NCI-H187 (cell line): ENCODE data around the gene NUB1.
A peak's percentile ranks its signal among the peaks of the same experiment; 100 is the strongest.
"Not testable (repeated sequence)": the region's sequence is repeated elsewhere in the genome, so short reads cannot be mapped to it uniquely, and the experiment has no call there.

Experiments
- DNase-seq, 2 experiments: peaks; one replicate each; lab custom pipeline; 2025; lab: John Stamatoyannopoulos, UW

Gene NUB1

GRCh38 chr7:151341357-151342101 lies at the start of gene NUB1:
Gene NUB1, plus strand, starts transcription at chr7:151341812. Its CDS starts 3,538 bp downstream, at chr7:151345350.
- DNase-seq = peak; percentile 81 to 88

DNA sequence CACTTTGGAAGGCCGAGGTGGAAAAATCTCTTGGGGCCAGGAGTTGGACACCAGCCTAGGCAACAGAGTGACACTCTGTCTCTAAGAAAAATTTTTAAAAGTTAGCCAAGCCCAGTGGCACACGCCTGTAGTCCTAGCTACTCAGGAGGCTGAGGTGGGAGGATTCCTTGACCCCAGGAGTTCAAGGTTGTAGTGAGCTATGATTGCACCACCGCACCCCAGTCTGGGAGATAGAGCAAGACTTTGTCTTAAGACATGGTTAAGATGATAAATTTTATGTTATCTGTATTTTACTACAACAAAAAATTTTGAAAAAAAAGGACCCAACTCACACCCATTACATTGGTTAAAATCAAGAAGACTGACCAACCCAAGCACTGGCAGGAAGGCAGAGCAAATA lies 48.8 kb upstream of the NUB1 start:
- no peak for DNase-seq

DNA sequence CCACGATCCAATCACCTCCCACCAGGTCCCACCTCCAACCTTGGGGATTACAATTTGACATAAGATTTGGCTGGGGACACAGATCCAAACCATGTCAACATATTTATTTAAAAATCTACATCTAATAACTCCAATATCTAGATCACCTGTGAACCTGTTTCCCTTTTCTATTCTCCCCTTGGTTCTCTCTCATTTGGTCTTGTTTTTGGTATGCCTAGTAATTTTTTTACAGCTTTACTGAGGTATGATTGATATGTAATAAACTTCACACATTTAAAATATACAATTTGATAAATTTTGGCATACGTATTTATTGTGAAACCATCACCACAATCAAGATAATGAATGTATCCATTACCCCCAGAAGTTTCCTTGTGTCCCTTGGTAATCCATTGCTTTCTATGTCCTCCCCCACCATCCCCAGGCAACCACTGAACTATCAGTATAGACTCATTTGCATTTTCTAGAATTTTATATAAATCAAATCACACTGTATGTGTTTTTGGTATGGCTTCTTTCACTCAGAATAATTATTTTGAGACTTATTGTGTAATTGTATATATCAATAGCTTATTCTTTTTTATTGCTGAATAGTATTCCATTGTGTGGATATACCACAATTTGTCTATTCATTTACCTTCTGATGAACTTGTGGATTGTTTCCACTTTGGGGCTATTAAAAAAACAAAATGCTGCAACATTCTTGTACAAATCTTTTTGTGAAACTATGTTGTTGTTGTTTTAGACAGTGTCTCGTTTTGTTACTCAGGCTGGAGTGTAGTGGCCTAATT lies 45.2 kb upstream of the NUB1 start:
- DNase-seq = no peak

DNA sequence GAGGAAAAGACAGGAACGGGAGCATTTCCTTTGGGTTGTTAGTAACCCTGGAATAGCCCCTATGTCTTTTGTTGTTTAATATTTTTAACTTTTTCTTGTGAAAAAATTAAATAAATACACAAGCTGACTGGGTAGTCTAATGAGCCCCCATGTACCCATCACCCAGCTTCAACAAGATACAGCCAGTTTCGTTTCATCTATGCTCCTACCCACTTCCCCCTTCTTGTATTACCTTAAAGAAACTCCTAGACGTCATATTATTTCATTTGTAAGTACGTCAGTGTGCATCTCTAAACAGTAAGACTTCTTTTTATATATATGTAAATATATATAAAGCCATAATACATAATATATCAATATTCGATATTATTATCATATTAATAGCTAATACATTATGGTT lies 42.8 kb upstream of the NUB1 start:
- DNase-seq = no peak

DNA sequence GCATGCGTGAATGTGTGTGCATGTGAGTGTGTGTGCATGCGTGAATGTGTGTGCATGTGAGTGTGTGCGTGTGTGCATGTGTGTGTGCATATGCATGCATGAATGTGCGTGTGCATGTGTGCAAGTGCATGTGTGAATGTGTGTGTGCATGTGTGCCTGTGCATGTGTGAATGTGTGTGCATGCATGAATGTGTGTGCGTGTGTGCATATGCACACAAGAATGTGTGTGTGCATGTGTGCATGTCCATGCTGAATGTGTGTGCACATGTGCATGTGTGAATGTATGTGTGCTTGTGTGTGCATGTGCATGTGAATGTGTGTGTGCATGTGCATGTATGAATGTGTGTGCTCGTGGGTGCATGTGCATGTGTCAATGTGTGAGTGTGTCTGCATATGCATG lies 42.1 kb upstream of the NUB1 start:
- no peak for DNase-seq

DNA sequence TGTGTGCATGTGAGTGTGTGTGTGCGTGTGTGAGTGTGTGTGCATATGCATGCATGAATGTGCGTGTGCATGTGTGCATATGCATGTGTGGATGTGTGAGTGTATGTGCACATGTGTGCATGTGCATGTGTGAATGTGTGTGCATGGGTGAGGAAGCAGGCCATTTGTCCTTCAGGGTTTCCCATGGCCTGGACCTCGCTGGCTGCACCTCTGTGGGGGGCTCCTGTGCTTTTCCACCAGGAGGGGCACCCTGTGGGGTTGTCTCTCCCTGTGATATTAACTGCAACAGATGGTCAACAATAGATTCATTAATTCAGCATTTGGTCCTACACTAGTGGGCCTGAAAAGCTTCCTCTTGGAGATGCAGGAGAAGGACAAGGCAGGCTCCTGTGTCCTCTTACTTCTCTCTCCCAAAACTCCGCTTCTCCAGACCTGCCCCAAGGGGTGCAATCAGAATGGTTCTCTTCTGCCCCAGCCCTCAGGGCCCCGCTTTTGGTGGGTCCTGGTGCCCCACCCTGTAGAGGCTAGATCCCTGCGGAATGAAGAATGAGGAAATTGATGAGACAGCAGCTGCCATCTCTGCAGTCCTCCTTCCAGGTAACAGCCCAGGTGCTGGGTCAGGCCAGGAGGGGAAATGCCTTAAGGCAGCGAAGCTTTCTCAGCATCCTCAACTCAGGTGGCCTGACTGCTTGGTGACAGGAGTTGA lies 41.5 kb upstream of the NUB1 start:
- DNase-seq = no peak

- DNase-seq = no peak
Measured at GRCh38 chr7:151301471-151302462, 39.8 kb upstream of the NUB1 start.

DNA sequence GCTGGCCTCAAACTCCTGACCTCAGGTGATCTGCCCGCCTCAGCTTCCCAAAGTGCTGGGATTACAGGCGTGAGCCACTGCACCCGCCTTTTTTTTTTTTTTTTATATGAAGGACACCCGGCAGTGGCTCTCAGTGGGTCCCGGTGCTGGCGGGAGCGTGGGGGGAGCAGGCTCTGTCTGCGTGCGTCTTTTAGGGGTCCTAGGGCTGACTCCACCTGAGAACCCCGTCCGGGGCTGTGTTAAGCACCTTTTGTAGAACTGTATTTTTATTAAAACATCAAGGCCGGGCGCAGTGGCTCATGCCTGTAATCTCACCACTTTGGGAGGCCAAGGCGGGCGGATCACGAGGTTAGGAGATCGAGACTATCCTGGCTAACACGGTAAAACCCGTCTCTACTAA lies 37.4 kb upstream of the NUB1 start:
- not testable (repeated sequence) for DNase-seq

DNA sequence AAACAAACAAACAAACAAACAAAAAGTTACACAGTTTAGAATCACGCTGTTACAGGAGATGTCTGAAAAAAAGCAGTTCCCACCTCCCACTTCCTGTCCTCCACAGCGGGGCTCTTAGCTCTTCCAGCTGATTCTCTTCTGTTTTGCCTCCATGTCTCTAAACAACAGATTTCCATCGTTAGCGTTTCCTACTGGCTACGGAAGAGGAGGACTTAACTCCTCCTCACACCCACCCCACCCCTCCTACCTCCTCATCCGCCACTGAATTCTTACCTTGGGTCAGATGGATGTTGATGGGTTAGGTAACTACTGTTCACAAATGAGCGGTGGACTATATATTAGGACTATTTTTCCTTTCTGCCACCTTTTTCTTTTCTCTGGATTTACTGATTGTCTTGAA lies 36.8 kb upstream of the NUB1 start:
- DNase-seq = peak in 1 of 2 experiments; percentile 30

DNA sequence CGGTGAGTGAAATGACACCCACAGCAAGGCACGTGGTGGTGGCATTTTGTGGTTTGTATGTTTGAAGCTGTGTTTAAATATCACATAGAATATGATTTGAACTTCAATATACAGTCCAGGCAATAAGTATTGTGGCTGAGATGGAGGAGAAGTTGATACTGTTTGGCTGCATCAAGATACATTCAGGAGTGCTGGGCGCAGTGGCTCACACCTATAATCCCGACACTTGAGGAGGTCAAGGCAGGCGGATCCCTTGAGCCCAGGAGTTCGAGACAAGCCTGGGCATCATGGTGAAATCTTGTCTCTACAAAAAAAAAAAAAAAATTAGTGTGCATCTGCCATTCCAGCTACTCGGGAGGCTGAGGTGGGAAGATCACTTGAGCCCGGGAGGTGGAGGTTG lies 35.2 kb upstream of the NUB1 start:
- no peak for DNase-seq

- DNase-seq = no peak
Measured at GRCh38 chr7:151306860-151307259, 34.8 kb upstream of the NUB1 start.

DNA sequence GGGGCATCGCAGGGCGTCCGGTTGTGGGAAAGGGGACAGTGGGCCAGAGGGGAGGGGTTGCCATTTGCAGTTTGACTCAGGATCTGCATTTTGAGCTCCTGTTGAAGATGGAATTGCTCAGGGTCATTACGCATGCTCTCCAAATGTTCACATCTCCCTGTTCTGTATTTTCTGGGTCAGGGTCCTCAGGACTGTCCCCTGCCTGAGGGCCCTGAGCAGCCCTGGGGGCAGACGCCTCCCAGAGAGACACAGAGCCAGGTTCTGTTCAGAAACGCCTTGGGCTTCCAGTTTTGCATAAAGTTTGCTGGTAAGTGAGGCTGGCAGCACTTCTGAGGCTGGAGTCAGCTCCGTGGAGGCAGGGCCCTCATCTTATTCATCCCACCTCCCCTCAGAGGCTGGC lies 34.1 kb upstream of the NUB1 start:
- DNase-seq = no peak

DNA sequence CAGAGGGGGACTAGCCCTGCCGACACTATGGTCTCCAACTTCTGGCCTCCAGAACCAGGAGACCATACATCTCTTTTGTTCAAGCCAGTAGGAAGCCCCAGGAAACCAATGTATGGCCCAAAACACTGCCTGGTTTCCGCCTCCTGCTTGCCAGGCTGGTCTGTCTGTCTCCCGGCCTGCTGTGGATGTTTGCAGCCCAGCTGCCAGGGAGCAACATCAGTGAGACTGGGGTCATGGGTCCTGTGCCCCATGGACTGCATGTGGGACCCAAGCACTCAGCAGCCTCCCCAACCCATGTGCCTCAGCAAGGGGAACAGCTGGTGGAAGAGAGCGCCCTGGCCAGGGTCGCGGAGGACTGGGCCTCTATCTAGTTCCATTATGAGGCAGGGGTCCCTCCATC lies 33.4 kb upstream of the NUB1 start:
- no peak for DNase-seq

GRCh38 chr7:151308791-151309190 lies 32.8 kb upstream of the NUB1 start:
- no peak for DNase-seq

GRCh38 chr7:151309311-151309710 lies 32.3 kb upstream of the NUB1 start:
- no peak for DNase-seq

- DNase-seq = no peak
Measured at GRCh38 chr7:151310578-151310977, 31.0 kb upstream of the NUB1 start.

GRCh38 chr7:151311294-151311864 lies 30.2 kb upstream of the NUB1 start:
- no peak for DNase-seq

DNA sequence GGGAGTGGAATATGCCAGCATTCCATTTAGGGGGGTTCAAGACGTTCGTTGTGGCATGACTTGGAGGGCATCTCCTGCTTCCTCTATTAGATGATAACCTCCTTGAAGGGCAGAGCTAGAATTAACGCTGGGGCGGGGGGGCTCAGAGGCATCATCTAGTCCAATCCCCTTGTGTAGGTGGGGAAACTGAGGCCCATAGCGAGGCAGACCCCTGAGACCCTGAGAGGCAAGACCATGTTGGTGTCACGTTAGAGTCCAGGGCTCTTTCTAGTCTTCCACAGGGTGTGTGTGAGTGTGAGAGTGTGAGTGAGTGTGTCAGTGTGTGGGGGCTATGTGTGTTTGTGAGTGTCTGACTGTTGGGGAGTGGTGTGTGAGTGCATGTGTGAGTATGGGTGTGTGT lies 29.3 kb upstream of the NUB1 start:
- no peak for DNase-seq

GRCh38 chr7:151312831-151313809 lies 28.5 kb upstream of the NUB1 start:
- no peak for DNase-seq

DNA sequence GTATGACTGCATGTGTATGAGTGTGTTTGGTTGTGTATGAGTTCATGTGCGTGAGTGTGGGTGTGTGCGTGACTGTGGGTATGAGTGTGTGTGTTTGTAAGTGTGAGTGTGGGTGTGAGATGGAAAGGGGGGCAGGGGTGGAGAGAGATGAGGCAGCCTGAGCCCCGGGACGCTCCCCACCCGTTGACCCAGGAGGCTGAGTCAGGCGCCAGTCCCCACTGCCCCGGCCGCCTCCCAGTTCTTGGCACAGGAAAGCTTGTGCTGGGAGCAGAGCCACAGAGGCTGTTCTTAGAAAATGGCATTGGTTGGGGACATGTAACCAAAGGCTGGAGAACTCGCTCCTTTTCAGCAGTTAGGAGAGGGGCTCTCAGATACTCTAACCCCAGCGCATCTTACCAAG lies 27.8 kb upstream of the NUB1 start:
- no peak for DNase-seq
